ENCODE measurements around the gene ODAD3. TPM values are rescaled to one million over a fixed set of nuclear protein-coding genes. Genes with fewer than 3 reads are reported as not detected.

The ODAD3 gene
- total and polyA plus RNA-seq, 2 of the 13 experiments (the other 11 are each of a cell fraction or from before 2014, with no cell fraction given): 0.04 to 0.08 TPM

GRCh38 chr19:11481534-11482383, 46.8 kb upstream of the ODAD3 start (continued):
- TF ChIP-seq ASH2L (IDR thresholded peaks at IDR 0.05; ENCODE audit: insufficient read length, low read depth, low read length): no peak
- TF ChIP-seq BCL6 (CRISPR knock-in tag; IDR thresholded peaks at IDR 0.05): no peak
- TF ChIP-seq, protein P1, sequence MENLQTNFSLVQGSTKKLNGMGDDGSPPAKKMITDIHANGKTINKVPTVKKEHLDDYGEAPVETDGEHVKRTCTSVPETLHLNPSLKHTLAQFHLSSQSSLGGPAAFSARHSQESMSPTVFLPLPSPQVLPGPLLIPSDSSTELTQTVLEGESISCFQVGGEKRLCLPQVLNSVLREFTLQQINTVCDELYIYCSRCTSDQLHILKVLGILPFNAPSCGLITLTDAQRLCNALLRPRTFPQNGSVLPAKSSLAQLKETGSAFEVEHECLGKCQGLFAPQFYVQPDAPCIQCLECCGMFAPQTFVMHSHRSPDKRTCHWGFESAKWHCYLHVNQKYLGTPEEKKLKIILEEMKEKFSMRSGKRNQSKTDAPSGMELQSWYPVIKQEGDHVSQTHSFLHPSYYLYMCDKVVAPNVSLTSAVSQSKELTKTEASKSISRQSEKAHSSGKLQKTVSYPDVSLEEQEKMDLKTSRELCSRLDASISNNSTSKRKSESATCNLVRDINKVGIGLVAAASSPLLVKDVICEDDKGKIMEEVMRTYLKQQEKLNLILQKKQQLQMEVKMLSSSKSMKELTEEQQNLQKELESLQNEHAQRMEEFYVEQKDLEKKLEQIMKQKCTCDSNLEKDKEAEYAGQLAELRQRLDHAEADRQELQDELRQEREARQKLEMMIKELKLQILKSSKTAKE (CRISPR knock-in tag; IDR thresholded peaks at IDR 0.05; ENCODE audit: borderline replicate concordance): no peak
- no peak for TF ChIP-seq IRF2 (CRISPR knock-in tag; IDR thresholded peaks at IDR 0.05)
- TF ChIP-seq CHCHD3 (CRISPR knock-in tag; IDR thresholded peaks at IDR 0.05): 0 out of 2 replicates have a peak, but pooled peaks have one; percentile 38
- TF ChIP-seq SMARCE1 (IDR thresholded peaks at IDR 0.05; ENCODE audit: borderline replicate concordance): no peak
- TF ChIP-seq, protein P2, sequence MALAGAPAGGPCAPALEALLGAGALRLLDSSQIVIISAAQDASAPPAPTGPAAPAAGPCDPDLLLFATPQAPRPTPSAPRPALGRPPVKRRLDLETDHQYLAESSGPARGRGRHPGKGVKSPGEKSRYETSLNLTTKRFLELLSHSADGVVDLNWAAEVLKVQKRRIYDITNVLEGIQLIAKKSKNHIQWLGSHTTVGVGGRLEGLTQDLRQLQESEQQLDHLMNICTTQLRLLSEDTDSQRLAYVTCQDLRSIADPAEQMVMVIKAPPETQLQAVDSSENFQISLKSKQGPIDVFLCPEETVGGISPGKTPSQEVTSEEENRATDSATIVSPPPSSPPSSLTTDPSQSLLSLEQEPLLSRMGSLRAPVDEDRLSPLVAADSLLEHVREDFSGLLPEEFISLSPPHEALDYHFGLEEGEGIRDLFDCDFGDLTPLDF (CRISPR knock-in tag; IDR thresholded peaks at IDR 0.05): no peak
- TF ChIP-seq JARID2 (CRISPR knock-in tag; IDR thresholded peaks at IDR 0.05; ENCODE audit: insufficient replicate concordance): no peak
- no peak; the same call in 1 of the 2 replicates for TF ChIP-seq ZNF441 (CRISPR knock-in tag; IDR thresholded peaks at IDR 0.05; ENCODE audit: borderline replicate concordance)
- no peak for TF ChIP-seq ZNF572 (CRISPR knock-in tag; IDR thresholded peaks at IDR 0.05)
- peak; percentile 63 for TF ChIP-seq NFYC (CRISPR knock-in tag; IDR thresholded peaks at IDR 0.05)
- TF ChIP-seq, protein P3, sequence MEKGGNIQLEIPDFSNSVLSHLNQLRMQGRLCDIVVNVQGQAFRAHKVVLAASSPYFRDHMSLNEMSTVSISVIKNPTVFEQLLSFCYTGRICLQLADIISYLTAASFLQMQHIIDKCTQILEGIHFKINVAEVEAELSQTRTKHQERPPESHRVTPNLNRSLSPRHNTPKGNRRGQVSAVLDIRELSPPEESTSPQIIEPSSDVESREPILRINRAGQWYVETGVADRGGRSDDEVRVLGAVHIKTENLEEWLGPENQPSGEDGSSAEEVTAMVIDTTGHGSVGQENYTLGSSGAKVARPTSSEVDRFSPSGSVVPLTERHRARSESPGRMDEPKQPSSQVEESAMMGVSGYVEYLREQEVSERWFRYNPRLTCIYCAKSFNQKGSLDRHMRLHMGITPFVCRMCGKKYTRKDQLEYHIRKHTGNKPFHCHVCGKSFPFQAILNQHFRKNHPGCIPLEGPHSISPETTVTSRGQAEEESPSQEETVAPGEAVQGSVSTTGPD (CRISPR knock-in tag; IDR thresholded peaks at IDR 0.05): no peak
- TF ChIP-seq ZNF605 (CRISPR knock-in tag; IDR thresholded peaks at IDR 0.05): no peak; the same call in 1 of the 2 replicates
- peak; percentile 1; the same call in 1 of the 2 replicates for TF ChIP-seq PRMT3 (CRISPR knock-in tag; IDR thresholded peaks at IDR 0.05; ENCODE audit: borderline replicate concordance, low read depth)
- TF ChIP-seq HNRNPL (IDR thresholded peaks at IDR 0.05; ENCODE audit: low read depth, low read length): no peak
- TF ChIP-seq ZHX2 (IDR thresholded peaks at IDR 0.05; ENCODE audit: low read depth): no peak
- no peak for TF ChIP-seq ZHX2 (CRISPR knock-in tag; IDR thresholded peaks at IDR 0.05; ENCODE audit: borderline replicate concordance)
- TF ChIP-seq ZNF556 (CRISPR knock-in tag; IDR thresholded peaks at IDR 0.05; ENCODE audit: borderline replicate concordance): no peak
